Loucy (cell line): ENCODE measurements around the gene BROX.

Experiments
- H2AFZ ChIP-seq: fragments of 200-600 bp; sonication (generic); 2 replicates; pipeline ENCODE4 v1.6.0; 2016; ENCODE audit warnings: antibody characterized with exemption, mild to moderate bottlenecking, low read length, moderate library complexity
- H3F3A ChIP-seq: fragments of 200-600 bp; 2 replicates; pipeline ENCODE4 v1.6.0; 2016; ENCODE audit warnings: antibody characterized with exemption, low read depth, mild to moderate bottlenecking
- H3K27me3 ChIP-seq: fragments of 200-600 bp; sonication (generic); 2 replicates; pipeline ENCODE4 v1.6.1; 2014; ENCODE audit warnings: low read length, mild to moderate bottlenecking; ENCODE audit not compliant: insufficient read depth, poor library complexity, severe bottlenecking
- H3K36me3 ChIP-seq: fragments of 200-600 bp; sonication (generic); 2 replicates; pipeline ENCODE4 v1.6.1; 2016; ENCODE audit warnings: low read length; ENCODE audit not compliant: insufficient read depth
- H3K4me1 ChIP-seq: fragments of 200-600 bp; sonication (generic); 2 replicates; pipeline ENCODE4 v1.5.1; 2014; ENCODE audit warnings: low read length, mild to moderate bottlenecking; ENCODE audit not compliant: insufficient read depth, poor library complexity, severe bottlenecking
- H3K4me2 ChIP-seq: fragments of 200-600 bp; sonication (generic); 2 replicates; pipeline ENCODE4 v1.6.0; 2014; ENCODE audit warnings: antibody characterized with exemption, low read length, low read depth, mild to moderate bottlenecking; ENCODE audit not compliant: poor library complexity, severe bottlenecking
- H3K4me3 ChIP-seq: fragments of 200-600 bp; sonication (generic); 2 replicates; pipeline ENCODE4 v1.5.1; 2014; ENCODE audit warnings: low read length, mild to moderate bottlenecking, mixed read lengths; ENCODE audit not compliant: poor library complexity, severe bottlenecking
- H3K79me2 ChIP-seq: fragments of 200-600 bp; sonication (generic); 2 replicates; pipeline ENCODE4 v1.6.1; 2014; ENCODE audit warnings: low read length; ENCODE audit not compliant: insufficient read depth
- H3K9ac ChIP-seq: fragments of 200-600 bp; sonication (generic); 2 replicates; pipeline ENCODE4 v1.6.0; 2014; ENCODE audit warnings: mild to moderate bottlenecking, low read depth, low read length, moderate library complexity; ENCODE audit not compliant: poor library complexity, severe bottlenecking
- H3K9me2 ChIP-seq: fragments of 200-600 bp; sonication (generic); replicated peaks from 2 replicates; pipeline ENCODE4 v1.6.1; 2016; ENCODE audit warnings: low read depth, low read length, mixed read lengths
- H3K9me3 ChIP-seq: fragments of 200-600 bp; sonication (generic); 2 replicates; pipeline ENCODE4 v1.6.1; 2014; ENCODE audit warnings: mild to moderate bottlenecking, antibody characterized with exemption, low read length, low read depth; ENCODE audit not compliant: insufficient read depth
- H4K20me1 ChIP-seq: fragments of 200-600 bp; sonication (generic); 2 replicates; pipeline ENCODE4 v1.6.0; 2014; ENCODE audit warnings: antibody characterized with exemption, low read length, mild to moderate bottlenecking; ENCODE audit not compliant: insufficient read depth, poor library complexity, severe bottlenecking
- CTCF ChIP-seq: fragments of 200-600 bp; sonication (generic); conservative IDR thresholded peaks from 2 replicates; pipeline ENCODE4 v1.5.1; 2014; ENCODE audit warnings: mild to moderate bottlenecking, antibody characterized with exemption, low read length
- EZH2phosphoT487 ChIP-seq: fragments of 200-600 bp; IDR thresholded peaks from 2 replicates; pipeline ENCODE4 v1.6.1; 2018; ENCODE audit warnings: antibody characterized with exemption, mild to moderate bottlenecking, moderate library complexity, borderline replicate concordance

Gene BROX

GRCh38 chr1:222749927-222750326 is 37.6 kb downstream of the BROX start:
- H2AFZ ChIP-seq: no peak overlapping the region
- H4K20me1 ChIP-seq: no peaks in the 10 kb centered on the region
- H3K9ac ChIP-seq: no peak overlapping the region
- no peak for TF ChIP-seq CTCF
- TF ChIP-seq EZH2phosphoT487: no peak
- no peaks in the 10 kb centered on the region for H3F3A ChIP-seq
- no peaks in the 10 kb centered on the region for H3K4me1 ChIP-seq
- H3K4me3 ChIP-seq: no peak overlapping the region
- no peaks in the 10 kb centered on the region for H3K27me3 ChIP-seq
- no peaks in the 10 kb centered on the region for H3K79me2 ChIP-seq
- H3K9me3 ChIP-seq: no peaks in the 10 kb centered on the region
- no peak overlapping the region for H3K4me2 ChIP-seq
- H3K36me3 ChIP-seq: no peaks in the 10 kb centered on the region
- no peaks in the 10 kb centered on the region for H3K9me2 ChIP-seq

GRCh38 chr1:222750651-222751050 is 38.3 kb downstream of the BROX start:
- H4K20me1 ChIP-seq: no peaks in the 10 kb centered on the region
- H3K9ac ChIP-seq: no peak overlapping the region
- no peaks in the 10 kb centered on the region for H3K79me2 ChIP-seq
- no peaks in the 10 kb centered on the region for H3K9me2 ChIP-seq
- H3K27me3 ChIP-seq: no peaks in the 10 kb centered on the region
- no peaks in the 10 kb centered on the region for H3F3A ChIP-seq
- H2AFZ ChIP-seq: no peak overlapping the region
- no peaks in the 10 kb centered on the region for H3K4me1 ChIP-seq
- TF ChIP-seq EZH2phosphoT487 (no peak), CTCF (no peak)
- no peaks in the 10 kb centered on the region for H3K9me3 ChIP-seq
- H3K36me3 ChIP-seq: no peaks in the 10 kb centered on the region
- H3K4me2 ChIP-seq: no peak overlapping the region
- H3K4me3 ChIP-seq: no peak overlapping the region

GRCh38 chr1:222751255-222751654 is 38.9 kb downstream of the BROX start:
- Histone ChIP-seq H3K36me3 (no peaks in the 10 kb centered on the region), H3K9ac (no peak overlapping the region), H3K4me2 (no peak overlapping the region), H3K79me2 (no peaks in the 10 kb centered on the region), H3K27me3 (no peaks in the 10 kb centered on the region), H3K4me3 (no peak overlapping the region), H4K20me1 (no peaks in the 10 kb centered on the region), H3K4me1 (no peaks in the 10 kb centered on the region), H2AFZ (no peak overlapping the region), H3F3A (no peaks in the 10 kb centered on the region), H3K9me2 (no peaks in the 10 kb centered on the region), H3K9me3 (no peaks in the 10 kb centered on the region)
- no peak for TF ChIP-seq EZH2phosphoT487
- TF ChIP-seq CTCF: no peak
